Common myeloid progenitor, CD34-positive (primary cell): Measurements from ENCODE around the gene NAA40.

Experiments used
- CTCF ChIA-PET: fragments of 350-600 bp; sonication (Branson Sonifier 250); formaldehyde crosslinking; loops from one replicate; lab custom pipeline; 2021; ENCODE audit warnings: antibody characterized with exemption; lab: Charles Lee
- POLR2A ChIA-PET: fragments of 350-600 bp; sonication (Branson Sonifier 250); formaldehyde crosslinking; loops from one replicate; lab custom pipeline; 2021; ENCODE audit warnings: antibody characterized with exemption; lab: Charles Lee
- DNase-seq, 3 donors: peaks; one replicate each; pipeline versions ENCODE4 v3.0.0 to v3.0.0-alpha.2; 2013
- H3K27ac ChIP-seq, 2 experiments: 1 replicate in 1 of 2; 2 replicates in 1 of 2; pipeline ENCODE4 v1.7.0; 2013; ENCODE audit warnings: inconsistent platforms in 2 of 2, low read length in 2 of 2, mild to moderate bottlenecking in 2 of 2, low read depth in 1 of 2, moderate library complexity in 1 of 2; ENCODE audit not compliant: severe bottlenecking in 2 of 2, insufficient read depth in 1 of 2, poor library complexity in 1 of 2
- H3K27me3 ChIP-seq, 5 experiments: replicated peaks in 2 of 5; 1 replicate in 3 of 5; 2 replicates in 2 of 5; pipeline versions ENCODE4 v1.6.1 to v1.7.0; 2013; ENCODE audit warnings: low read length in 4 of 5, mild to moderate bottlenecking in 2 of 5, moderate library complexity in 2 of 5, inconsistent platforms in 1 of 5; ENCODE audit not compliant: insufficient read depth in 5 of 5, control insufficient read depth in 4 of 5
- H3K36me3 ChIP-seq, 4 experiments: 1 replicate in 2 of 4; 2 replicates in 2 of 4; pipeline versions ENCODE4 v1.6.1 to v1.7.0; 2013; ENCODE audit warnings: low read length in 3 of 4, control low read depth in 1 of 4, mild to moderate bottlenecking in 1 of 4; ENCODE audit not compliant: control insufficient read depth in 4 of 4, insufficient read depth in 4 of 4
- H3K4me1 ChIP-seq, 4 experiments: 1 replicate in 3 of 4; 2 replicates in 1 of 4; pipeline versions ENCODE4 v1.6.1 to v1.7.1; 2013; ENCODE audit warnings: low read length in 3 of 4, mild to moderate bottlenecking in 3 of 4, control low read depth in 1 of 4, inconsistent platforms in 1 of 4, moderate library complexity in 1 of 4; ENCODE audit not compliant: control insufficient read depth in 4 of 4, insufficient read depth in 4 of 4; ENCODE audit errors: control extremely low read depth in 1 of 4
- H3K4me3 ChIP-seq, 7 experiments: 1 replicate in 4 of 7; 2 replicates in 3 of 7; pipeline versions ENCODE4 v1.5.1 to v1.7.0; 2013; ENCODE audit warnings: mild to moderate bottlenecking in 7 of 7, low read length in 6 of 7, moderate library complexity in 6 of 7, inconsistent platforms in 2 of 7, low read depth in 2 of 7, control low read depth in 1 of 7; ENCODE audit not compliant: insufficient read depth in 4 of 7, control insufficient read depth in 1 of 7; ENCODE audit errors: extremely low read depth in 1 of 7
- H3K9me3 ChIP-seq, 5 experiments: 1 replicate in 4 of 5; 2 replicates in 1 of 5; pipeline versions ENCODE4 v1.6.1 to v1.7.1; 2013; ENCODE audit warnings: low read length in 4 of 5, mild to moderate bottlenecking in 2 of 5, inconsistent platforms in 1 of 5, low read depth in 1 of 5, moderate library complexity in 1 of 5; ENCODE audit not compliant: control insufficient read depth in 4 of 5, insufficient read depth in 2 of 5; ENCODE audit errors: control extremely low read depth in 1 of 5
- WGBS: methylation state at CpG from one replicate; pipeline ENCODE4 v1.1.5; 2013; ENCODE audit not compliant: insufficient coverage; 5-methylcytosine and 5-hydroxymethylcytosine counted together

The NAA40 gene

GRCh38 chr11:63911876-63912275 lies 26.9 kb upstream of the NAA40 start:
- ChIA-PET CTCF (interaction anchor here (1.5 kb wide), 1 partner anchor 14 kb away, joined by 4 read pairs; no protein-coding TSS in a partner anchor), POLR2A (no interaction called here)
- Histone ChIP-seq H3K9me3 (no peaks in the 10 kb centered on the region), H3K36me3 (peaks cover 2 to 27% (median 12%) of the 10 kb centered on the region in 4 experiments), H3K27me3 (peaks cover 0 to 16% (median 0%) of the 10 kb centered on the region in 5 experiments), H3K27ac (no peak overlapping the region), H3K4me1 (peaks cover 0 to 37% (median 31%) of the 10 kb centered on the region in 4 experiments), H3K4me3 (no peak overlapping the region)
- WGBS = 95% methylated on average over 8 of the region's 22 CpGs
- no peak for DNase-seq

GRCh38 chr11:63912678-63913077 lies 26.1 kb upstream of the NAA40 start:
- no peak overlapping the region for H3K27ac ChIP-seq
- peaks cover 0 to 16% (median 0%) of the 10 kb centered on the region in 5 experiments for H3K27me3 ChIP-seq
- WGBS = 97% methylated on average over 5 of the region's 7 CpGs
- DNase-seq = no peak
- peaks cover 0 to 19% (median 8%) of the 10 kb centered on the region in 4 experiments for H3K36me3 ChIP-seq
- peaks cover 0 to 43% (median 36%) of the 10 kb centered on the region in 4 experiments for H3K4me1 ChIP-seq
- no peak overlapping the region for H3K4me3 ChIP-seq
- ChIA-PET CTCF (interaction anchor here (0.9 to 1.5 kb wide), 2 partner anchors 15 to 32 kb away, joined by 3 to 4 read pairs; no protein-coding TSS in a partner anchor), POLR2A (interaction anchor here (0.6 kb wide), 1 partner anchor 70 kb away, joined by 5 read pairs; no protein-coding TSS in a partner anchor)
- H3K9me3 ChIP-seq = no peaks in the 10 kb centered on the region

- WGBS = 98% methylated on average over 33 of the region's 34 CpGs
- CTCF ChIA-PET = interaction anchor here (0.9 to 4.9 kb wide), 5 partner anchors 28 to 77 kb away, joined by 3 to 22 read pairs (median 7); no protein-coding TSS in a partner anchor
- no peak for DNase-seq
- Histone ChIP-seq H3K4me1 (peaks cover 0 to 53% (median 45%) of the 10 kb centered on the region in 4 experiments), H3K27me3 (peaks cover 0 to 22% (median 0%) of the 10 kb centered on the region in 5 experiments), H3K27ac (no peak overlapping the region), H3K36me3 (peaks cover 0 to 4% (median 0%) of the 10 kb centered on the region in 4 experiments), H3K4me3 (no peak overlapping the region), H3K9me3 (no peaks in the 10 kb centered on the region)
- POLR2A ChIA-PET = no interaction called here
Observed at GRCh38 chr11:63913866-63914830, 24.7 kb upstream of the NAA40 start.

- DNase-seq = no peak
- no peaks in the 10 kb centered on the region for H3K36me3 ChIP-seq
- peaks cover 0 to 52% (median 44%) of the 10 kb centered on the region in 4 experiments for H3K4me1 ChIP-seq
- ChIA-PET CTCF (interaction anchor here (0.9 to 4.9 kb wide), 4 partner anchors 27 to 78 kb away, joined by 3 to 22 read pairs (median 11); no protein-coding TSS in a partner anchor), POLR2A (no interaction called here)
- no peak overlapping the region for H3K4me3 ChIP-seq
- H3K9me3 ChIP-seq = no peaks in the 10 kb centered on the region
- WGBS = 84% methylated on average over 8 of the region's 20 CpGs
- H3K27me3 ChIP-seq = peaks cover 0 to 22% (median 0%) of the 10 kb centered on the region in 5 experiments
- no peak overlapping the region for H3K27ac ChIP-seq
Observed at GRCh38 chr11:63914896-63915691, 23.7 kb upstream of the NAA40 start.

GRCh38 chr11:63915961-63916836 lies 22.6 kb upstream of the NAA40 start:
- Histone ChIP-seq H3K27ac (no peak overlapping the region), H3K4me1 (peaks cover 0 to 50% (median 40%) of the 10 kb centered on the region in 4 experiments), H3K27me3 (peaks cover 0 to 22% (median 0%) of the 10 kb centered on the region in 5 experiments), H3K36me3 (no peaks in the 10 kb centered on the region), H3K9me3 (no peaks in the 10 kb centered on the region), H3K4me3 (peak overlapping the region; percentile 19 to 74 (median 58))
- 6% methylated on average over 54 of the region's 56 CpGs for WGBS
- DNase-seq = peak in 2 of 3 donors; percentile 51 to 58
- ChIA-PET POLR2A (interaction anchor here (0.6 kb wide), 1 partner anchor 35 kb away, joined by 3 read pairs; no protein-coding TSS in a partner anchor), CTCF (interaction anchor here (2.4 to 4.9 kb wide), 3 partner anchors 29 to 79 kb away, joined by 12 to 22 read pairs (median 15); no protein-coding TSS in a partner anchor)
